Activated CD4-positive, alpha-beta T cell treated with anti-CD3 and anti-CD28 coated beads, Interleukin-2, amount 10 ng/mL, durations not matched to agents 24 days and 14 days (primary cell): ENCODE data around the gene POR. TPM values are rescaled to one million over a fixed set of nuclear protein-coding genes. Genes with fewer than 3 reads are reported as not detected.

Source experiments
- DNase-seq: peaks from one replicate; pipeline ENCODE4 v3.0.0; 2022
- H3K27ac Mint-ChIP-seq: one replicate; pipeline ENCODE4 v1.8.0; 2022; ENCODE audit warnings: mild to moderate bottlenecking, mixed read lengths
- H3K27me3 Mint-ChIP-seq: one replicate; pipeline ENCODE4 v1.8.0; 2022; ENCODE audit warnings: mixed read lengths
- H3K36me3 Mint-ChIP-seq: one replicate; pipeline ENCODE4 v1.8.0; 2022; ENCODE audit warnings: low read depth, mild to moderate bottlenecking, mixed read lengths
- H3K4me1 Mint-ChIP-seq: one replicate; pipeline ENCODE4 v1.8.0; 2021; ENCODE audit warnings: mixed read lengths
- H3K4me3 Mint-ChIP-seq: one replicate; pipeline ENCODE4 v1.8.0; 2022; ENCODE audit warnings: mild to moderate bottlenecking, moderate library complexity, mixed read lengths
- H3K9me3 Mint-ChIP-seq: one replicate; pipeline ENCODE4 v1.8.0; 2021; ENCODE audit warnings: mixed read lengths
- intact Hi-C: fragments of 100-400 bp; cut with micrococcal nuclease; formaldehyde crosslinking; loops from one replicate; pipeline ENCODE4 v1.15.1; 2023
- total RNA-seq: library from RNA; stranded (reverse); gene quantifications from 2 replicates; pipeline ENCODE4 v1.2.3, GENCODE V29; 2022

The POR gene
- total RNA-seq, 1 donor from 2014 or later: 69.4 TPM

DNA sequence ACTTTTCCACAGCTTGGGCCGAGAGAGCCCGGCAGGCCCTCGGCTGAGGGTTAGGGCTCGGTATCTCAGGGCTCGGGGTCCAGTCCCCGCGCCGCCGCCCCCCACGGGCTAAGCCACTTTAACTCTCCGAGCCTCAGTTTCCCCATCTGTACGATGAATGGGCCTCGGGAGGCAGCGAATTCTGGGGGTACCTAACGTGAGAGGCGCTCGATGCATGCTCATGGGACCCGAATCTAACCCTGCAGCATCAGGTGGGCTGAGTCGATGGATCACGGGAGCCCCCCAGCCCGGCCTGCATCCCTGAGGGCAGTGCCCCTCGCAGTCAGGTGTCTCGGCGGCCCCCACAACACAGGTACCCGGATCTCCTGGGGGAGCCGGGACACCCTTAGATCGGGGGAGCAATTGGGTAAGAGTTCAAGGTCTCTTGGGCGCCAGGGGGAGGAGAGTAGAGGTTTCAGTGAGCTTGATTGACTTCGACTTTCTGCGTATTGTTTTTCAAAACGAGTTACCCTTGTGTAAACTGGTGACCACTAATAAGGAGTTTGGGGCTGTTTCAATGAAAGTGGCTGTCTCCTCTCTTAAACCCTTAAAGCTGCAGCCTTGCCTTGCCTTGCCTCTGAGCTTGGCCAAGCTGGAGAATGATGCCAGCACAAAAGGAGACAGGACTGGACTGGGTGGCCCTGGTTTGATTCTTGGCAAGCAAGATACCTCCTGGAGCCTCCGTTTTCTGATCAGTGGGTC, 631 bp downstream of the POR start:
- H3K4me1 Mint-ChIP-seq: peaks cover 27% of the 10 kb centered on the region
- no peaks in the 10 kb centered on the region for H3K9me3 Mint-ChIP-seq
- H3K4me3 Mint-ChIP-seq: peak overlapping the region; percentile 91
- peak; percentile 77 for DNase-seq
- H3K27ac Mint-ChIP-seq: peak overlapping the region; percentile 72
- intact Hi-C loops: loop anchor here (1.0 to 2.0 kb wide), 4 partner anchors 37 to 176 kb away; partner anchors contain the start of gene TMEM120A
- H3K36me3 Mint-ChIP-seq: no peaks in the 10 kb centered on the region
- no peaks in the 10 kb centered on the region for H3K27me3 Mint-ChIP-seq

DNA sequence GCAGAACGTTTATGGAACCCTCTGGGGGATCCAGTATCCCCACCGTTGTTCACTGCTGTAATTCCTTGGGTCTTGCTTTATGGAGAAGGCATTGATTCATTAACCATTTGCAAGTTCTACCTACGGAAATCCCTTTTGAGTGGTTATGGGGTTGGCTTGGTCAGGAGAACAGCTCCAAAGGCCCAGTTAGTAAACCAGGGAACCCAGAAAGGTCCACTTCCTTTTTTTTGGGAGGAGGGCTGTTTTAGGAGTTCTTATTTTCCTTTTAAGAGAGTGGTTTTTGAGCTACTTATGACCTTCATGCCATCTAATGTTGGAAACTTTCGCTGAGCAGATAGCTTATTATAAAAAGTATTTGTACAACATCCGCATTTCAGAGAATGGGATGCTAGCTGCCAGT, 1.3 kb downstream of the POR start:
- Mint-ChIP-seq H3K36me3 (no peaks in the 10 kb centered on the region), H3K9me3 (no peaks in the 10 kb centered on the region), H3K4me1 (peaks cover 28% of the 10 kb centered on the region), H3K27ac (no peak overlapping the region), H3K27me3 (no peaks in the 10 kb centered on the region), H3K4me3 (peak overlapping the region; percentile 91)
- no peak for DNase-seq
- intact Hi-C loops: no loop called here

DNA sequence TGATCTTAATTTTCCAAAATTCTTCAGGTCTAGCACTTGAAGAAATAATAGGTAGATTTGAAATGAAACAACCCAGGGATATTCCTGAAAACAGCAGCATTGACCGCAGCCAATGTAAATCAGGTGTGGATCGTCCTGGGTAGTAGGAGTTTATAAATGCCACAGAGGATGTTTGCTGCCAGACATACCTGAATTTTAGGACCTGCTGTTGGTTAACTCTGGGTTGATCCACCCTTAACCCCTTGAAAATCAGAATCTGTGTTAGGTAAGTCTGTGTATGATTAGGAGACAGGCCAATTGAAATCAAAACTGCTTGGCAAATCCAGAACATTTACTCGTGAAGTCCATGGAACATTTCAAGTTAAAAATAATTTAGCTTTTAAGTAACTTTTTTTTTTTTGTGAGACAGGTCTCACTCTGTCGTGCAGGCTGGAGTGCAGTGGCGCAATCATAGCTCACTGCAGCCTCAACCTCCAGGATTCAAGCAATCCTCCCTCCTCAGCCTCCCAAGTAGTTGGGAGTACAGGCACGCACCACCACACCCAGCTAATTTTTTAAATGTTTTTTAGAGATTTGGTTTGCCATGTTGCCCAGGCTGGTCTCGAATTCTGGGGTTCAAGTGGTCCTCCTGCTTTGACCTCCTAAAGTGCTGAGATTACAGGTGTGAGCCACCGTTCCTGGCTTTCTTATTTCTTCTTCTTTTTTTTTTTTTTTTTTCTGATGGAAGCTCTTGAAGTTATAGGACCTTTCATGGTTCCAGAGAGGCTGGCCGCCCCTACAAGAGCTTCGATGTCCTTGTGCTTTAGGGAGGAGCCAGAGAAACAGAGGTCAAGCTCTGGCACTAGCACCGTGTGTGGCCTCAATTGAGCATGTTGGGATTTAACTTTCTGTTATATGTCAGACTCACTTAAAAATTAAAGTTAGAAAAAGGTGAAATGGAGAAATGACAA, 2.0 kb downstream of the POR start:
- Mint-ChIP-seq H3K27me3 (no peaks in the 10 kb centered on the region), H3K36me3 (peaks cover 2% of the 10 kb centered on the region), H3K27ac (no peak overlapping the region), H3K4me1 (peaks cover 30% of the 10 kb centered on the region), H3K9me3 (no peaks in the 10 kb centered on the region), H3K4me3 (peak overlapping the region; percentile 91)
- DNase-seq: no peak
- intact Hi-C loops: no loop called here

DNA sequence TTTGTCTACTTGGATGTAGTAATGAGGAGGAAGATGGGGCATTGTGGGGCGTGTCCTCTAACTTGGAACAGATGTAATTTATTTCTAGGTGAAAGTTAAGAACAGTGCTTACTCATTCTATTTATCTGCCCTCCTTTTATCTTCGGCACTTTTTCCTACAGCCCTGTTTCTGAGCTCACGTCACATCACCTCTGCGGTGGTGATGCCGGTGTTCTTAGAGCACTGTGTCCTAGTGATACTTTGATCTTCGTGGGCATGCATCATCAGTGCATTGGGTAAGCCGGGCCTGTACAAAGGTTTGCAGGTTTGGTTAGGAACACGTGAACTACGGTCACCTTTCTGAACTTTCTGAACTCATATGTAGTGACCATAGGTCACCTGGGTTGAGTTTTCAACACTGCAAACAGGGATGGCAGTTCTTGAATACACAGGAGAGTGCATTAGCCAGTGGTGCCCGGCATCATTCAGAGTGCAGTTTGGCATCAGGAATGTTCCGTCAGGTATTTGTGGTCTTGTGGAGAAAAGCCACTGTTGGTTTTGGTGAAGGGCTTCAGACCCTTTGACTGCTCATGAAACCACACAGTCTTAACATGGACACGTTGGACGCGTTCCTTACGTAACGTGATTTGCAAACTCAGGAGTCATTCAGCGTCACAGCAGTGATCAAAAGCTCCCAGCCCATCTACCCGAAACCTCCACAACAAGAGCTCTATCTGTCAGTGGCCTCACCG, 5.6 kb downstream of the POR start:
- peaks cover 25% of the 10 kb centered on the region for H3K4me1 Mint-ChIP-seq
- peak; percentile 61 for DNase-seq
- H3K27ac Mint-ChIP-seq: no peak overlapping the region
- no peak overlapping the region for H3K4me3 Mint-ChIP-seq
- H3K27me3 Mint-ChIP-seq: no peaks in the 10 kb centered on the region
- H3K9me3 Mint-ChIP-seq: no peaks in the 10 kb centered on the region
- H3K36me3 Mint-ChIP-seq: peaks cover 8% of the 10 kb centered on the region
- intact Hi-C loops: no loop called here

DNA sequence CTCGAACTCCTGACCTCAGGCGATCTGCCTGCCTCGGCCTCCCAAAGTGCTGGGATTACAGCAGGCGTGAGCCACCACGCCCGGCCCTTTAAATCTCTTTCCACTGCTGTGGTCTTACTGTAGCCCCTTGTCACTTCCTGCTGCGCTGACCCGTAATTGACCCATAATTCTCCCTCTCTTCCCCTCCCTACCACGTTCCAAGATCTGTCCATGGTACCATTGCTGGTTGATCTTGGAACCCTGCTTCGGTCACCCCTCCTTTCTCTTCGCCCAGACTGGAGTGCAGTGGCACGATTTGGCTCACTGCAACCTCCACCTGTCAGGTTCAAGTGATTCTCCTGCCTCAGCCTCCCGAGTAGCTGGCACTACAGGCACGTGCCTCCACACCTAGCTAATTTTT, 6.5 kb downstream of the POR start:
- Mint-ChIP-seq H3K9me3 (no peaks in the 10 kb centered on the region), H3K36me3 (peaks cover 8% of the 10 kb centered on the region), H3K4me1 (peaks cover 21% of the 10 kb centered on the region), H3K4me3 (no peak overlapping the region), H3K27me3 (no peaks in the 10 kb centered on the region), H3K27ac (no peak overlapping the region)
- no peak for DNase-seq
- intact Hi-C loops: no loop called here

DNA sequence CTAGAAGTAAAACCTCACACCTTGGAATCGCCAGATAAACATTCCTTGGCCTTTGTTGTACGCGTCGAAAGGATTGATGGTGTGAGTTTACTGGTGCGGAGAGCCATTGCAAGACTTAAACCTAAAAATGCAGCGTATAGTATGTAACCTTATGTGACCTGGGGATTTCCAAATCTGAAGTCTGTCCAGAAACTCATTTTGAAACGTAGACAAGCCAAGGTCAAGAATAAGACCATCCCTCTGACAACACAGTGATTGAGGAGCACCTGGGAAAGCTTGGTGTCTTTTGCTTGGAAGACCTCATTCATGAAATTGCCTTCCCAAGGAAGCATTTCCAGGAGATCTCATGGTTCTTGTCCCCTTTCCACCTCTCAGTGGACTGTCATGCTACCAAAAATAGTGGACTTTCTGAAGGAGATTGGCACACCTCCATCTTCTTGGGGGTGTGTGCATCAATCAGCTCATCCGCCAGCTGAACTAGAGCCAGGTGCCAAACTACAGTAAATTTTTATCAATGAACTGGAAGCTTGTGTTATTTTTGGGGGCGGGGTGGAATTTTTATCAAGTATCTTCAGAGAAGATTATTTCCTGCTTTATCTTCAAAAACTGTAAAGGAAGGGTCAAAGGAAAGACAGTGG, 8.1 kb downstream of the POR start:
- DNase-seq: no peak
- intact Hi-C loops: no loop called here
- Mint-ChIP-seq H3K27ac (no peak overlapping the region), H3K4me3 (no peak overlapping the region), H3K27me3 (no peaks in the 10 kb centered on the region), H3K9me3 (no peaks in the 10 kb centered on the region), H3K4me1 (peaks cover 22% of the 10 kb centered on the region), H3K36me3 (peaks cover 8% of the 10 kb centered on the region)

DNA sequence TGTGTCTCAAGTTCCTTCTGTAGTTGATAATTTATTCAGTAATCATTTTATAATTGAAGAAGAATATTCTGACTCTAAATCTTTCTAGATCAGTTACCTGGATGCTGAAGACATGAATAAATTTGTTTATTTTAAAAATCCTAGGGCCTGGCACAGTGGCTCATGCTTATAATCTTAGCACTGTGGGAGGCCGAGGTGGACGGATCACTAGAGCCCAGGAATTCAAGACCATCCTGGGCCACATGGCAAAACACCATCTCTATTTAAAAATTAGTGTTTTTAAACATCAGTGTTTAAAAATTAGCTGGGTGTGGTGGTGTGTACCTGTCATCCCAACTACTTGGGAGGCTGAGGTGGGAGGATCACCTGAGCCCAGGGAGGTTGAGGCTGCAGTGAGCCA, 9.3 kb downstream of the POR start:
- Mint-ChIP-seq H3K9me3 (no peaks in the 10 kb centered on the region), H3K36me3 (peaks cover 13% of the 10 kb centered on the region), H3K4me1 (peaks cover 23% of the 10 kb centered on the region), H3K27ac (no peak overlapping the region), H3K4me3 (no peak overlapping the region), H3K27me3 (no peaks in the 10 kb centered on the region)
- intact Hi-C loops: no loop called here
- no peak for DNase-seq

DNA sequence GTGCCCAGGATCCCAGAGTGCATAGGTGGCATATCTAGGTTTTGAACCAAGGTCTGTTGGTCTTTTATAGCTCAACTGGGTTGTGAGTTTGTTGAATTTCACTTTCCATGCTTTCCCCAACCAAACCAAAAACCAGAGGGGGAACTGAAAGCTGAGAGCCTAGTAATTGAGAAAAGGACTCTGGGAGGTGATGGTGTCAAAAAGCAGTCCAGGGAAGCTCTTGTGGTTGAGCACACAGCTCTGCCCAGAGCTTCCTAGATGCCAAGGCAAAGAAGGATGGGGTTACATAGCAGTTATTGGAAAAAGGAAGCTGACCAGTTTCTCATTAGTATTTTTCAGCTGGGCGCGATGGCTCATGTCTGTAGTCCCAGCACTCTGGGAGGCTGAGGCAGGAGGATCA, 9.9 kb downstream of the POR start:
- H3K36me3 Mint-ChIP-seq: peaks cover 13% of the 10 kb centered on the region
- intact Hi-C loops: no loop called here
- H3K27me3 Mint-ChIP-seq: no peaks in the 10 kb centered on the region
- no peak overlapping the region for H3K4me3 Mint-ChIP-seq
- peak overlapping the region; percentile 2 for H3K27ac Mint-ChIP-seq
- no peaks in the 10 kb centered on the region for H3K9me3 Mint-ChIP-seq
- peaks cover 21% of the 10 kb centered on the region for H3K4me1 Mint-ChIP-seq
- no peak for DNase-seq

DNA sequence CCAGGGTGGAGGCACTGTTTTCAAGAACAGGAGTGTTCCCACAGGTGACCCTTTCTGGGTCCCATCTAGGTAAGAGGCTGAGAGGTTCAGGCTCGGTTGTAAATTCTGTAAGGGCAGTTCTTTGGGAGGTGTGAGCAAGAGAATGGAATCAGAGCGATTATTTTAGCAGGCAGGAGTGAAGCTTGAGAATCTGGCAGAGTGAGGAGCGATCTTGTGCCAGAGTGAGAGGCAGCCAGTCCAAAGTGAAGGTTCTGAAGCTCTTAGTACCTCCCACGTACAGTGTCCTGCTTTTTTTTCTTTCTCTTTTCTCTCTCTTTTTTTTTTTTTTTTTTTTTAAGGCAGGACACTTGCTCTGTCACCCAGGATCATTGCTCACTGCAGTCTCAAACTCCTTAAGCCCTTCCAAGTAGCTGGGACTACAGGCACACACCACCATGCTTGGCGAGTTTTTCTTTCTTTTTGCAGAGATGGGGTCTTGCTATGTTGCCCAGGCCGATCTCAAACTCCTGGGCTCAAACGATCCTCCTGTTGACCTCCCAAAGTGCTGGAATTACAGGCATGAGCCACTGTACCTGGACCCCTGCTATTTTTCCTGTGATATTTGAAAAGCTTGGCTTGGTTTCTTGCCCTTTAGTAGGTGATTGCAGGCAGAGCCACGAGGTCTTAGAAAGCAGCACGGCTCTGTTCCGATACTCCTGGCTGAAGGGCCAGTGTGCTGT, 10.9 kb downstream of the POR start:
- no peaks in the 10 kb centered on the region for H3K27me3 Mint-ChIP-seq
- H3K36me3 Mint-ChIP-seq: peaks cover 13% of the 10 kb centered on the region
- no peaks in the 10 kb centered on the region for H3K9me3 Mint-ChIP-seq
- intact Hi-C loops: no loop called here
- DNase-seq: no peak
- no peak overlapping the region for H3K27ac Mint-ChIP-seq
- peaks cover 15% of the 10 kb centered on the region for H3K4me1 Mint-ChIP-seq
- H3K4me3 Mint-ChIP-seq: no peak overlapping the region

DNA sequence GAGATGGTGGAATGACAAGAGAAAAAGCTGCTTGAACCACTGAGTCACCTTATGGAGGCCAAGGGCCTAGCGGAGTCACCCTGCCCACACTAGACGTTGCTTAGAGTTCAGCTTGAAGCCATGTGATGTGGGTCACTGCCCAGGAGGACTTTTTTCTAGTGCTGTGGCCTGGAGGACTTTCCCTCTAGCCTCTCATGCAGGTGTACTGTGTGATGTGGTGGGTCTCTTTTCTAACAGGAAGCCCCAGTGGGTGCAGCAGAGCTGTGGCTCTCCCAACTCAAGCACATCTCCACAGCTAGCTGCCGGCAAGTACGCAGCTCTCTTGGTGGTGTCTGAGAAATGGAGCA, 13.6 kb downstream of the POR start:
- Mint-ChIP-seq H3K4me1 (peaks cover 13% of the 10 kb centered on the region), H3K9me3 (no peaks in the 10 kb centered on the region), H3K27me3 (no peaks in the 10 kb centered on the region), H3K4me3 (no peak overlapping the region), H3K36me3 (peaks cover 10% of the 10 kb centered on the region), H3K27ac (peak overlapping the region; percentile 72)
- peak; percentile 78 for DNase-seq
- intact Hi-C loops: no loop called here

DNA sequence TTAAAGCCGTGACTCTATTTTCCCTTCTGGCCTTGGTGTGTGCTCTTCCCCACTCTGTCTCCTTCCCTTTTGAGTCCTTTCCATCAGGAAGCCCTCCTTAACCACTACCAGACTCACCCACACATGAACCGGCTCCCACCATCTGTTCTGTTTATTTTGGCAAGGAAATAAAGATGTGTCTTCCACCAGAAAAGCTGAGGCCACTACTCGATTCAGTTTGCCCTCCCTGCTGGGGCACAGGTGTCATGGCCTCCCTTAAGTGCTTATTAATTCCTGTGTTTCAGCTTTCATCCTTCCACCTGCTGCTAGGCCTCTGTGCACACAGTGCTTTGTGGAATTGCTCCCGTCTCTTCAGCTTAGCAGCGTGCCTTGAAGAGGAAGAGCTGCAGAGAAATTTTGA, 16.7 kb downstream of the POR start:
- Mint-ChIP-seq H3K9me3 (no peaks in the 10 kb centered on the region), H3K27ac (no peak overlapping the region), H3K36me3 (peaks cover 16% of the 10 kb centered on the region), H3K27me3 (no peaks in the 10 kb centered on the region), H3K4me3 (no peak overlapping the region), H3K4me1 (peaks cover 8% of the 10 kb centered on the region)
- DNase-seq: no peak
- intact Hi-C loops: no loop called here

DNA sequence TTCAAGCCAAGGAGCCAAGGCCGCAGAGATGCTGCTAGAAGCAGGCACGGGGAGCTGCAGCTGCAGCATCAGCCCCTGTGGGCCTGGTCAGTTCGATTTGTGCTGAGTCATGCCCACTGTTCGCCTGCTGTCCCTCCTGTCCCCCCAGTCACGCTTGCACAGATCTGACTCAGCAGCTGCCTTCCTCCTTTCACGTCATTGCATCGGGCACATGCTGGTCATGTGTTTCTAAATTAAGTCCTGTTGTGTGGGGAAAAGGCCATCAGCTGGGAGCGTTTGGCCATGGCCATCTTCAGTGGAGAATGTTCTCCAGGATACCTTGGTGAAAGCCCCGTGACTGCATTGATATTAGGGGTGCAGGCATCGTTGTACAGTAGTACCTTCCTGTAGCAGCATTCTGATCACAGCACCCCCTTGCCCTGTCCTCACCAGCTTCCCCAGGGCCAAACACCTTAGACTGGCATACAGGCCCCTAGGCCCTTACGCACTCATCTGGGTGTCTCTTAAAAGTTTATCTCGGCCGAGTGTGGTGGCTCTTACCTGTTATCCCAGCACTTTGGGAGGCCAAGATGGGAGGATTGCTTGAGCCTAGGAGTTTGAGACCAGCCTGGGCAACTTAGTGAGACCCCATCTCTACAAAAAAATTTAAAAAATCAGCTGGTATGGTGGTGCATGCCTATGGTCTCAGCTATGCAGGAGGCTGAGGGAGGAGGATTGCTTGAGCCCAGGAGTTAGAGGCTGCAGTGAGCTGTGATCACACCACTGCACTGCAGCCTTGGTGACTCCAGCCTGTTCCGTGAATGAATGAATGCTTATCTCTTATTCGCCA, 23.2 kb downstream of the POR start:
- Mint-ChIP-seq H3K9me3 (no peaks in the 10 kb centered on the region), H3K36me3 (peaks cover 6% of the 10 kb centered on the region), H3K4me3 (no peak overlapping the region), H3K27me3 (no peaks in the 10 kb centered on the region), H3K4me1 (no peaks in the 10 kb centered on the region), H3K27ac (no peak overlapping the region)
- intact Hi-C loops: no loop called here
- DNase-seq: no peak
